SK-N-DZ (cell line): ENCODE results near the gene PISD.
A peak's percentile ranks its signal among the peaks of the same experiment; 100 is the strongest.

Experiments used
- DNase-seq: peaks from one replicate; pipeline ENCODE4 v3.0.0-alpha.2; 2015; ENCODE audit warnings: low spot score

The PISD gene

DNA sequence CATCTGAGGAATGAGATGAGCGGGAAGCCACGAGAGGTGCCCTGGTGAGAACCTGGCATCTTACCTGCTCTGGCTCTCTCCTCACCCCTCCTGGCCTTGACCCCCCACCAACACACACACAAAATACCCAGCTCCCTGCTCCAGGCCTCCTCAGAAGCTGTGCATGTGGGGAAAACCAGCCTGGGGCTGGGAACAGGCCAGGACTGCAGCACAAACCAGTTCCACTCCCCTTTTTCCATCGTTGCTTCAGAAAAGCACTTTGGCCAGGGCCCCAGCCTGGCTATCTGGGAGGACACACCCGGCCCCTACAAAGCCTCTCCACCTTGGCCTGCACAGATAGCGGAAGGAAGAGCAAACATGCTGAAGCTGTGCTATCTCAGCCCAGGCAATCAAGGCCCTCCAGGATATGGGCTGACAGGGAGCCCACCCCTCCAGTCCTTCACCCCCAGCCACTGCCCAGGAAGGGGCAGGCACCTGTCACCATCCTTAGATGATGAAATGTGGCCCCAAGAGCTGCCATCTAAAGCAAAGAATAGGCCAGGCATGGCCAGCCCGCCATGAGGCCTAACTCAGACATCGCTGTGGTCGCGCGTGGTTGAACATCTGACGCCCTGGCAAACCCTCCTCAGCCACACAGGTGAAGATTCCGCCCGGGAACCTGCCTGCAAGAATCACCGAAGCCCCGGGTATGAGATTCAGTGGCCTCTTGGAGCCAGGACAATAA lies 35.4 kb downstream of the PISD start:
- no peak for DNase-seq

DNA sequence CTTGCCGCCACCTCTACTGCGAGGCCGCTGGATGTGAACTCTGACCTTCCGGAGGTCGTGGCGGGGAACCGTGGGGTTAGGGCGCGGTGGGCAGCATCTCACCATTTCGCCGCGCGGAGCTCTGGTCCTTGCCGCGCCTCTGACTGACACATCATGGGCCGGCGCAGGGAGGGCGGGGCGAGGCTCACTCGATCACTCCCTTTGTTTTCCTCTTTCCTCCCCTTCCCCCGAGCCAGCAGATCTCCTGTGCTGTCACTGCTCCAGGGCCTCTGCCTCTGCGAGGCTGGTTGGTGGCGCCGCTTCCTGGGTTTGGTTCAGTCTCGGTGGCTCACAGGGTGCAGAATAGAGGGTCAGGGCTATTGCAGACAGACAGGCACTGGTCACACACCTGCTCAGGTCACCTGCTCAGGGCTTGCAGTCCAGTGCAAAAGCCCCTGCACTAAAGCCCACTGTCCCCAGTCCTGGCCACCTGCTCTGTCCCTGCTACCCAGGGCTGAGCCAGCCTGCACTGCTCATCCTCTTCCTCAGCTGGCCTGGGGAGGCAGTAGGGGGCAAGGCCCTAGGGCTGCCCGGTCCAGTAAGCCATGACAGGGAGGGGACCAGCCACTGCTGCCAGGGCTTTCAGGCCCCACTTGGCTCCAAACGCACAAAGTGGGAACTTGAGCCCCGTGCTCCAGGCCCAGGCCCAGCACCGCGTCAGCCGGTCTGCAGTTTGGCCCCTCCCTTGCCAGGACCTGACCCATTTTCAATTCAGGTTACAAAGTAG lies 36.2 kb downstream of the PISD start:
- peak; percentile 81 for DNase-seq

DNA sequence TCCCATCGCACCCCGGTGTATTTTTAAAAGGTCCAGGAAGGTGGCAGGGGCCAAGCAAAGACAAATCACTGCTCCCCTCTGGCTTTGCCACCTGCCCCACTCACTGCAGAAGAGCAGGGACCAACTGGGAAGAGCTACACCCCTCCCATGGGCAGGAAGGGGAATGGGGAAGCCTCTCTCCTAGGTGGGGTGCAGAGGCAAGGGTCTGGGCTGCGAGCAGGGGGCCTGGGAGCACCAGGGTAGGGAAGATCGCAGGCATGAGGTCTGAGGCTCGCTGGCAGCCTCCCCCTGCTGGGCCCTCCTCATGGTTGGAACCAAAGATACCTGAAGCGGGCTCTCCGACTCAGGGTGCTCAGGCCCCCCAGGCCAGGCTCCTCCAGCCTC lies 36.8 kb downstream of the PISD start:
- peak; percentile 41 for DNase-seq

DNA sequence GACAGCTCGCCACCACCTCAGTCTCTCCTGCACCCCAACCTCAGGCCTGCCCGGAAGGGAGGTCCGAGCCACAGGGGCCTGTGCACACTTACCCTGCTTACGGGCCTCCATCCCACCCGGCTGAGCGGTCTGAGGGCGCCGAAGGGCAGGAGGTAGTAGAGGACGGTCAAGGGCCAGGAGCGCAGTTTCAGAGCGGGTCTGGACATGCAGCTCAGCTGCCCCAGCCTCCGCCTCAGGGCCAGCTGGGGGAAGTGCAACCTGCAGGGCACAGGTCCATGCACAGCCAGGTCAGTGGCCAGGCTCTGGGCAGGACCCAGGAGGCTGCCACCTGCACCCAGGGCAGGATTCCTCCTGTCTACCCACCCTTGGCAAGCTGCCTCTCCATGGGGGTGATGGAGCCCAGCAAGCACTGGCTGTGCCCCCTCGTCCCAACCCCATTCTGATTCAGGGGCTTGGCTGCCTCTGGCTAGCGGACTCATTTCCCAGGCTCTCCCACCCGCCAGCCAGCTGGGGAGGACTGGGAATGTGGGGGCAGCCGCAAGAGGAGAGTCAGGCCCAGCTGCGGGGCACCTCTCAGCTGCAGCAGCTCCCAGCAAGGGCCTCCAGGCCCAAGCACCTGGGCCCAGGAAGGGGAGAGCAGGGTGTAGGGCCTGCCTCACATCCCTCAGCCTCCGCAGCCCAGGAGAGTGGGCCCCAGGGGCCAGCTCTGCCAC lies 38.3 kb downstream of the PISD start:
- no peak for DNase-seq

DNA sequence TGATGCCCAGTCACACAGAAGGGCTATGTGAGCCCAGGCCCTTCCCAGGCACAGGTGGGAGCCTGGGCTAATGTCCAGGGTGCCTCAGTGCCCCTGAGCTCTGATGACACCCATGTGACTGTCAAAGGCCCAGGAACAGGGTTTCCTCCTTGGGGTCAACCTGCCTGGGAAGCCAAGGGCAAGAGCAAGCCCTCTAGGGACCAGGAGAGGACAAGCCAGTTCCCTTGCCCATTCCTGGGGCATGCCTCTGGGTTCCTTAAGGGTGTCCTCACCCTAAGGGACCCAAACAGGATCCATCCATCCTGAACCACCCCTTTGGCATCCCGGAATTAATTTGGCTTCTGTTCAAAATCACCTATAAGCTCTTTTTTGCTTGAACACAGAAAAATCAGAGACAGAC lies 39.0 kb downstream of the PISD start:
- no peak for DNase-seq

DNA sequence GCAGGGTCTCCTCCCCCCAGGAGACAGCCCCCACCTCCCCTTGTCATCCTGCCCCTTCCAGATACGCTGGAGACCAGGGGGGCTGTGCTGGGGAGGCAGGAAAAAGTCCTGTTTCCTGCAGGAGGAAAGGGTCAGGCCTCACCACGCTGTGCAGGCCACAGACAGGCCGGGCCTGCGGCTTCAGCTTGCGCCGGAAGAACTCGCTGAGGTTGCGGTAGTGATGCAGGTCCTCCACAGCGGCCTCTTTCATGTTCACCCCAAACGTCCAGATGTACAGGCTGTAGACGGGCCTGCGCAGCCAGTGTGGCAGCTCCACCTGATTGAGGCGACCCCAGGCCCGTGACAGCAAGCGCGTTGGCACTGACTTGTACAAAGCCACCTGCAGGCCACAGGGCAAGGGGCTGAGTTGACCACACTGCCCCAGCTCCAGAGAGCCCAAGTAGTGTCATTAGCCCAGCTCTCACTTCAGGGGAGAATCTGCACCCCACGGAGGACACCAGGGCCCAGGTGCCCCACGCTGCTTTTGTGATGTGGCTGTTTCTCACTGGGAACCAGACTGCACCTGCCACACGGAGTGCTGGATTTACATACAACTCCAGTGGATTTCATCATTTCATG lies 40.4 kb downstream of the PISD start:
- no peak for DNase-seq

DNA sequence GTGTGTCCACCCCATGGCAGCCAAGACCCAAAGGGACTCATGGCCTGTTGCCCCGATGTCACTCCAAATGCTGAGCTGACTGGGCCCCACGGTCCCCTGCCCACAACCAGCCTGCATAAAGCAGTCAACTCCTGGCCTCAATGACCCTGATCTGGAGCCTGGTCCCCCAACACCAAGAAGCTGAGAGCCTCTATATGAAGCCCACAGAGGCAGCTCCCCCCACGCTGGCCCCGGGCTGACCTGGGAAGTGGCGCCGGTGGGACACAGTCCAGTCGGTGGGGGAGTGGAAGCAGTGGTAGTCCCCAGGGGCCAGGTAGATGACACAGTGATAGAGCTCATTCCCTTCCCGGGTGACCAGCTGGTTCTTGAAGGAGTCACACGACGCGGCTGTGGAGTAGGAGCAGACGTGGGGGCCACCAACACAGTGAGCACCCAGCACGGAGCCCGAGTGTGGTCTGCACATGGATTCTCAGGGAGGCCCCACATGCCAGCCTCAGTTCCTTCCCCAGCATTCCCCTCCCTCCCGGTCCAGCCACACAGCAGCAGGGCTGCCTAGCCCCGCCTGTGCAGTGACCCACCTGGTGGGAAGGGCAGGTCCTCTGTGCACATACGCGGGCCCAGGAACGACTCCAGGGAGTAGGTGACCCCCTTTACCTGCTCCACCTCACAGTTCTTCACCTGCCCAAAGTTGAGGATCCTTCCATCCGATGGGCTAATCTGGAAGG lies 41.1 kb downstream of the PISD start:
- no peak for DNase-seq

DNA sequence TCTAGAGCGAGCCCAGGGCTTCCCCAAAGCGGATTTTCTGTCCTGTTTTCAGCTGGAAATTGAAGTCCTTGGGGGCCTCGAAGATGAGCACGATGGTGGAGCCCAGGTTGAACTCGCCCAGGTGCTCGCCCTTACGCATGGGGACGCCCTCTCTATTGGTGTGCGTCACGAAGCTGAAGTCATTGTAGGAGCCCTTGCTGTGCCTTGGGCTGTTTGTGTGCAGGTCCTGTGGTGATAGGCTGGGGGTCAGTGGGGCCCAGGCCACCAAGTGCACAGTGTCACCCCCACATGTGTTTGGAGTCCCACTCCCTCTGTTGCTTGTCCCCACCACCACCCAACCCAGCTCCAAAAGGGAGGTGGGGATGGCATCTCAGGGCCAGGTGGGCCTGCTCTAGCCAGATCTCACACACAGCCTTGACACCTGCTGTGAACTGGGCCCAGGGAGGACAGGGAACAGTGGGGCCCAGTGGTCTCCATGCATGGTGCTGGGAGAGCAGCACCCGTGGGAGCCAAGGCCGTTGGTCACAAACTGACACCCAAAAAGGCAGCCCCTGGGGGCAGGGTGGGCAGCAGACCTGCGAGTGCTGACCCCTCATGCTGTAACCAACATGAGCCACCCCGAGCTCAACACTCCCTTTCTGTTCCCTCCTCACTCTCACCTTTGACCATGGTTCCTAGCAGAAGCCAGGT lies 42.3 kb downstream of the PISD start:
- no peak for DNase-seq

DNA sequence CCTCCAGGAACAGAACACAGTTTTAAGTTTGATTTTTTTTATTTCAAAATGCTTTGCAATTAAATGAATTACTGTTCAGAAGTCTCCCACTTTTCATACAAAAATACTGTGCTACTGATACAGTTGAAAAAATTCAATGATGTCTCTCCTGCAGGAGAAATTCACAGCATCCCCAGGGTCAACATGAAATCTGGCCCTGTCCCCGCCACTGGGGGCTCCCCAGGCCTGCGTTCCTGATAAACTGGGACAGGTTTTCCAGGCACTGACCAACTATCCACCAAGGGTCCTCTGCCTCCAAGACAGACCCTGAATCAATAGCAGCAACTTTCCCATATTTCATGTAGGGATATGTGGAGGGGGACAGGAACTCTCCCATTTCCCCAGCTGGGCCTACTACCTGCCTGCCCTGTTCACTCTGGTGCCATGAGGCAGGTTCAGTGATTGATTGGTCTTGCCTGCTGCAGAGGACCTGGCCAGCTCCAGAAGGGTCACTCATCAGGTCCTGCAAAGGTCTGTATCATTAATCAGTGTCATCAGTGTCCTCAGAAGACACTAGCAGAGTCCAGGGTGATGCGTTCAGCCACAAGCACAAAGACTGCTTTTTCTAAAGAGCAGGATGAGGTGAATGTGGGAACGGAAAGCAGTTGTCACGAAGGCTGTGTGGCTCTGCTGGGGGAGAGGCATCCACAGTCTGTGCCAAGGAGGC lies 43.4 kb downstream of the PISD start:
- no peak for DNase-seq

DNA sequence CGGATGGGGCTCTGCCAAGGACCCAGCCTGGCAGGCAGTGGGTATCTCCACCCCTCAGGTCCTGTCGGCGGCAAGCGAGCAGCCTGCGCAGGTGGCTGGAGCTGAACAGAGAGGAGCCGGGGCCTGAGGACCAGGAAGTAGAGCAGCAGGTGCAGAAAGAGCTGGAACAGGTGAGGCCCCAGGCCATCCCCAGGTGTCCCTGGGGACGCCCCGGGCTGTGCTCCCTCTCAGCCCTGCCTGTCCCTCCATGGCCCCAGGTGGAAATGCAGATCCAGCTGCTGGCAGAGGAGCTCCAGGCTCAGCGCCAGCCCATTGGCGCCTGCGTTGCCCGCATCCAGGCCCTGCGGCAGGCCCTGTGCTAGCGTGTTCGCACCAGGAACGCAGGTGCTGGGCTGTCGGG lies 44.0 kb downstream of the PISD start:
- no peak for DNase-seq

DNA sequence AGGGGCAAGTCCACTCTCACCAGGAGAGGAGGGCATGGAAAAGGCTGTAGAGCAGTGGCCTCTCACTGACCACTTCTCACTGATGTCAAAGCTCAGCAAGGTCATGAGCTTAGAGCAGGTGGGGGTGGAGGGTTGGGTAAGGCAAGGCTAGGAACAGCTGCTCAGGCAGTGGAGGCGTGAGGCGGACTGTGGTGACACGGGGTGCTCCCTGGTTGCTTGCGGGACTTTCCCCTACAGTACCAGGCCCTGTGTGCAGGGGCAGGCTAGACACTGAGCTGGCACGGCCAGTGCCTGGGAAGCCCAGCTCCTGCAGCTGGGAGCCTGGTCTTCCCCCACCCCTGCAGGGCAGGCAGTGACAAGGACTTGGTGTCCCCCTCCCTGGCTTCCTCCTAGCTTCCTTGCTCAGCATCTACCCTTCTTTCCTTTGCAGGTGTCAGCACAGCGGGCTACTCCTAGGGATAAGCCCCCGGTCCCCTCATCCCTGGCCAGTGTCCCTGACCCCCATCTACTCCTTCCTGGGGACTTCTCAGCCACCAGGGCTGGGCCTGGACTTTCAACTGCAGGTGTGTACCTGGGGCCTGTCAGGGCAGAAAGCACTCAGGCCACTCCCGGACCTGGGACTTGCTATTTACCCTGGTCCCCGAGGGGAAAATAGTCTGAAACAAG lies 45.6 kb downstream of the PISD start:
- no peak for DNase-seq

DNA sequence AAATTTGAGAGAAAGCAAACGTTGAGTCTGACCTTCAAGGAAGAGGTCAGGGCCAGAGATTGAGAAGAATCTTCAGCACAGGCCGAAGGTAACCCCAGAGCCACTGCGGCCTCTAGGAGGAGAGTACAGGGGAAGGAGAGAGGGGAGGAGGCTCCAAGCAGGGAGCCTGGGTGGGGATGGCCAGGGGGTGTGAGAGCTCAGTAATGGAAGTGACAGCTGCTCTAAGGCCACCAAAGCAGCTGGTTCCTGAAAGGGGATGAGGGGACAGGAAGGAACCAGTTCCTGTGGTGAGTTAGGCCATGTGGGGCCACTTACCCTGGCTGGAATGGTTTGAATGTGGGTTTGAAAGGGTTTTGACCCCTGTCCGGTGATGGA lies 46.1 kb downstream of the PISD start:
- no peak for DNase-seq

DNA sequence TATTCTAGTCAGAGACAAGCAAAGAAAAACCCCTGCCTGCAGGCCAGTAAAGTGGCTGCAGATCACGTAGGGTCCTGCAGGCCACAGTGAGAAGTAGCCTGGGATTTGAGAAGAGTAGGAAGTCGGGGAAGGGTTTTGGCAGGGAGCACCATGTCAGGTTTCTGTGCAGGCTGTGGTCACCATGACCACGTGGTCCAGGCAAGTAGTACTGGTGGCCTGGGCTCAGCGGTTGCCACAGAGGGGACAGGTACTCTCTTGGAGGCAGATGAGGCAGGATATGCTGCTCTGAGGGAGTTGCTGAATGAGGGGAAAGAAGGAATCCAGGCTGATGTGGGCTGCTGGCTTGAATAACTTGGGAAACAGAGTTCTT lies 46.5 kb downstream of the PISD start:
- DNase-seq, result no peak

DNA sequence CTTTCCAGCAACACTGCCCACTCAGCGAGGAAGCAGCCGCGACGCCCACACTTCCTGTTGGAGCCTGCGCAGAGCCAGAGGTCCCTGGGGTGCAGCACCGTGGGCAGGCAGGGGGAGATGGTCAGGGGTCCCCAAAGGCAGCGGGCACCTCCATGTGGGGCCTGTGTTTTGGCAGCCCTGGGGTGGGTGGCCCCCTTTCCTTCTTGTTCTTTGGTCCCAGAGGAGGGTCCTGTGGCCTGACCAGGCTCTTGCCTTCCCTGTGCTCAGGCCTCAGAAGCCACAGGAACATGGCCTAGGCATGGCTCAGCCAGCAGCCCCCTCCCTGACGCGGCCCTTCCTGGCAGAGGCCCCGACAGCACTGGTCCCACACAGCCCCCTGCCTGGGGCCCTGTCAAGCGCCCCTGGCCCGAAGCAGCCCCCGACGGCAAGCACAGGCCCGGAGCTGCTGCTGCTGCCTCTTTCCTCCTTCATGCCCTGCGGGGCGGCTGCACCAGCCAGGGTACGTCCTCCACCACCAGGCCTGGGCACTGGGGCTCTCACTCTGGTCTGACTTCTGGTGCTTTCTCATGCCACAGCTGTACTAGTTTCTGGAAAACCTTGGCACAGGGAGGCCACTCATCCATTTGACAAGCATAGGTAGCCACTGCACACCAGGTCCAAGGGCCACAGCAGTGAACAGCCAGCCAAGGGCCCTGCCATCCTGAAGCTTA lies 47.1 kb downstream of the PISD start:
- no peak for DNase-seq

DNA sequence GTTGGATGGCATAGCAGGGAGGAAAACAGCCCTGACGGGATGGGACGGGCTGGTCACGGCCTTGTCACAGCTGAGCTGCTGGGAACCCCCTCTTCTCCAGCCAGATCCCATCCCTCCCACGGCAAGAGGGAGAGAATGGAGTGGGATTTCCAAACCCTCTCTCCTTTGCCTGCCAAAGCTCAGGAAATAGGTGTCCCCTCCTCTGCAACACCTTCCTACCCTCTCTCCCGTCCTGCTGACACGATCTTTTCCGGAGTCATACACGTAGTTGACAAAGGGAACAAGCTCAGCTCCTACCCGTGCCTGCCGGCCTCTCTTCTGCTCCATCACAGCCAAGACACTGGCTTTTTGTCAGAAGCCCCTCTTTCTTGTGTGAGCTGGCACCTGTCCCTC lies 48.1 kb downstream of the PISD start:
- DNase-seq, result no peak

DNA sequence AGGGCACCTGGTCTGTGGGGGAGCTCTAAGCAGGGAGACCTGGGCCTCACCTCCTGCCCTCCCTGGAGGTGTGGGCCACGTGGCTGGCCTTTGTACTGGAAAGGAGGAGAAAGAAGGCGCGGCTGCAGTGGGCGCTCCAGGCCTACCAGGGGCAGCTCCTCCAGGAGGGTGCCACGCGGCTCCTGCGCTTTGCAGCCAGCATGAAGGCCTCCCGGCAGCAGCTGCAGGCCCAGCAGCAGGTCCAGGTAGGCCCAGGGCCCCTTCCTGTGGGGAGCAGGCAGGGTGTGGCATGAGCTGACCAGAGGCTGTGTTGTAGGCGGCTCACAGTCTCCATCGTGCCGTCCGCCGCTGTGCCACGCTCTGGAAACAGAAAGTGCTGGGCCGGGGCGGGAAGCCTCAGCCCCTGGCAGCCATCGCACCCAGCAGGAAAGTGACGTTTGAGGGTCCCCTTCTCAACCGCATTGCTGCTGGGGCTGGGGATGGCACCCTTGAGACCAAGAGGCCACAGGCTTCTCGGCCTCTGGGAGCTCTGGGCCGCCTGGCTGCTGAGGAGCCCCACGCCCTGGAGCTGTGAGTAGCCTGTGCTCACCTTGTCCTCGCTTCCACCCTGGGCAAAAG lies 48.6 kb downstream of the PISD start:
- no peak for DNase-seq

DNA sequence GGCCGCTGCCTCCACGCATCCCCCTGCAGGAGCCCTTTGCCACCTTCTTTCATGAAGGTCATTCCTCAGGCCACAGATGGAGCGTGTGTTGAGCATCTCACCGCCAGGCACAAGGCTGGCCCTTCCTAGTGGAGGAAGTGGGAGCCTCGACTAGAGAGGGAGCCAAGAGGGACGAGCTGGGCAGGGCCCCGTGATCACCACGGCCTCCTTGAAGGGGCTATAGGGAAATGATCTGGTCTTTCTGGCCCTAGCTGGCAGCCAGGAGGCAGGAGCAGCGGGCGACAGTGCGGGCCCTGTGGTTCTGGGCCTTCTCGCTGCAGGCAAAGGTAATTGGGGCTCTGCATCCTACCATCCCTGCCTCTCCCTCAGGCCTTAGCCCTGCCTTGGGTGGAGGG lies 49.1 kb downstream of the PISD start:
- DNase-seq, result no peak

DNA sequence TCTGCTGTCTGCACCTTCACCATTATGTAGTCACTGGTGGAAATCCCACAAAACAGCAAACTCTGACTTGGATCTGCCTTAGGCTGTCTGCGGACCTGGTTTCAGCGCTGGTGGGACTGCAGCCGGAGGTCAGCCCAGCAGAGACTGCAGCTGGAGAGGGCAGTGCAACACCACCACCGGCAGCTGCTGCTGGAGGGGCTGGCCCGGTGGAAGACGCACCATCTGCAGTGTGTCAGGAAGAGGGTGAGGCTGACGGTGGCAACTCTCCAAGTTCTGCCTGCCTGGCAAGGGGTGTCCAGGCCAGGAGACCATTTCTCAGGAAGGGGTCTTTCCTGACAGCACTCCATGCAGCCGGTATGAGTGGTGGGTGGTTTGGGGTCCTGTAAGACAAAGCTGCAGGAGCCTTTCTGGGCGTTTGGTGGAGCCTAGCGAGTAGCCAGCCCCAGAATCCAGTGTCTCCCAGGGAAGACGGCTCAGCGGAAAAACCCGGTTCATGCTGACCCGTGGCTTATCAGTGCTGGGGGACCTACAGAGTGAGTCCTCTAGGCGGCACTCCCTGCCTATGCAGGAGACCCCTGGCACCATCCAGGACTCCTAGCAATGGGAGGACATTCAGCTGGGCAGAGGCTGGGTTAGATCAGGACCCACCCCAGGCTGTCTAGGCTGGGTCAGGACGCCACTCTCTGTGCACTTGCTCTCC lies 50.8 kb downstream of the PISD start:
- no peak for DNase-seq
